ENCODE results near the gene TIMM50. TPM values are rescaled to one million over a fixed set of nuclear protein-coding genes. Genes with fewer than 3 reads are reported as not detected.
A peak's percentile ranks its signal among the peaks of the same experiment; 100 is the strongest.

Gene TIMM50
- total RNA-seq, 3 donors from 2014 or later (not counting 1 experiment from before 2014, with no cell fraction given): 50.1 to 67.2 (median 60.8) TPM

- no peak for ATAC-seq
- Histone ChIP-seq H3K9me3 (ENCODE audit: control insufficient read depth, insufficient read depth, low read length) (no peaks in the 10 kb centered on the region), H3K27me3 (ENCODE audit: control insufficient read depth, insufficient read depth, low read length) (no peaks in the 10 kb centered on the region), H3K27ac (ENCODE audit: low read length) (peak overlapping the region; percentile 98), H3K36me3 (ENCODE audit: control insufficient read depth, insufficient read depth, low read length) (no peaks in the 10 kb centered on the region), H3K4me3 (ENCODE audit: low read length) (peak overlapping the region; percentile 80), H3K4me1 (ENCODE audit: control insufficient read depth, insufficient read depth, low read length) (peaks cover 7% of the 10 kb centered on the region)
- Mint-ChIP-seq H3K9me3 (no peaks in the 10 kb centered on the region), H3K4me1 (peaks cover 30 to 31% of the 10 kb centered on the region in 2 donors), H3K27ac (peak overlapping the region; percentile 90 to 96), H3K36me3 (no peaks in the 10 kb centered on the region), H3K4me3 (peak overlapping the region; percentile 95), H3K27me3 (ENCODE audit: low read depth in 2 of 2) (peaks cover 0 to 8% of the 10 kb centered on the region in 2 donors)
- TF ChIP-seq CTCF (IDR thresholded peaks at IDR 0.05): peak; percentile 35
- intact Hi-C loops (cut with micrococcal nuclease): no loop called here
- WGBS (ENCODE audit: insufficient coverage): 19% methylated on average over 10 of the region's 10 CpGs
- DNase-seq: no peak
Measured at GRCh38 chr19:39540333-39540673, 59.7 kb downstream of the TIMM50 start.

Other genes with a start within 250 kb of the TIMM50 start
- not detected for gene IFNL3, start 235.8 kb upstream of the TIMM50 start, total RNA-seq
- gene IFNL4, start 232.0 kb upstream of the TIMM50 start, total RNA-seq: not detected
- not detected for gene IFNL2, start 212.4 kb upstream of the TIMM50 start, total RNA-seq
- 1 to 10 TPM in 1 of 3 donors, under 1 TPM in 1, not detected in 1; 0.33 to 1.4 TPM for gene IFNL1, start 184.4 kb upstream of the TIMM50 start, total RNA-seq
- 10 to 100 TPM in 1 of 3 donors, 1 to 10 TPM in 2; 5.9 to 12.5 (median 6.9) TPM for gene LRFN1, start 160.0 kb upstream of the TIMM50 start, total RNA-seq
- gene GMFG, start 144.8 kb upstream of the TIMM50 start, total RNA-seq: 100 to 1,000 TPM; 315 to 331 (median 329) TPM
- 10 to 100 TPM; 67.8 to 80.8 (median 78.9) TPM for gene SAMD4B, start 138.4 kb upstream of the TIMM50 start, total RNA-seq
- gene PAF1, start 89.7 kb upstream of the TIMM50 start, total RNA-seq: 10 to 100 TPM; 54.3 to 80.9 (median 68.3) TPM
- 10 to 100 TPM; 37.5 to 49.1 (median 45.9) TPM for gene MED29, start 89.5 kb upstream of the TIMM50 start, total RNA-seq
- gene ZFP36, start 74.0 kb upstream of the TIMM50 start, total RNA-seq: 1,000 to 10,000 TPM; 1,232 to 2,074 (median 1,769) TPM
- gene PLEKHG2, start 68.2 kb upstream of the TIMM50 start, total RNA-seq: 100 to 1,000 TPM in 1 of 3 donors, 10 to 100 TPM in 2; 70.2 to 129 (median 80.7) TPM
- gene RPS16, start 44.9 kb upstream of the TIMM50 start, total RNA-seq: 1,000 to 10,000 TPM; 1,227 to 1,543 (median 1,399) TPM
- 100 to 1,000 TPM; 228 to 256 (median 230) TPM for gene SUPT5H, start 35.3 kb upstream of the TIMM50 start, total RNA-seq
- gene DLL3, start 18.1 kb downstream of the TIMM50 start, total RNA-seq: not detected
- not detected for gene SELENOV, start 34.3 kb downstream of the TIMM50 start, total RNA-seq
- gene EID2B, start 52.0 kb downstream of the TIMM50 start, total RNA-seq: 1 to 10 TPM; 4.6 to 6.7 (median 5.8) TPM
- gene EID2, start 59.3 kb downstream of the TIMM50 start, total RNA-seq: 10 to 100 TPM; 11.9 to 19.9 (median 15.6) TPM
- gene LGALS13, start 121.7 kb downstream of the TIMM50 start, total RNA-seq: not detected
- gene LGALS16, start 175.1 kb downstream of the TIMM50 start, total RNA-seq: not detected
- gene LGALS14, start 223.6 kb downstream of the TIMM50 start, total RNA-seq: not detected

Data from natural killer cell (primary cell).